RWPE2 (cell line): ENCODE results near the gene KRT13.

Source experiments
- ATAC-seq: fragments of 200-7000 bp; cut with Tn5 transposase; 3 replicates; pipeline ENCODE4 v1.9.1; 2021; ENCODE audit warnings: low read depth
- DNase-seq: peaks from one replicate; pipeline ENCODE4 v3.0.0-alpha.2; 2020; ENCODE audit warnings: low spot score
- H3K27ac ChIP-seq: fragments of 450-650 bp; 2 replicates; pipeline ENCODE4 v1.5.1; 2017; ENCODE audit warnings: mild to moderate bottlenecking; ENCODE audit not compliant: poor library complexity, severe bottlenecking
- H3K27me3 ChIP-seq: fragments of 250-450 bp; sonication (Bioruptor Pico); 2 replicates; pipeline ENCODE4 v1.5.1; 2021; ENCODE audit warnings: mild to moderate bottlenecking, moderate library complexity; ENCODE audit not compliant: insufficient read depth, poor library complexity, severe bottlenecking
- H3K36me3 ChIP-seq: fragments of 250-450 bp; sonication (Bioruptor Pico); 2 replicates; pipeline ENCODE4 v1.5.1; 2020; ENCODE audit warnings: low read depth, mild to moderate bottlenecking, moderate library complexity
- H3K4me1 ChIP-seq: fragments of 250-450 bp; sonication (Bioruptor Pico); 2 replicates; pipeline ENCODE4 v1.5.1; 2021; ENCODE audit warnings: mild to moderate bottlenecking, moderate library complexity; ENCODE audit not compliant: insufficient read depth, poor library complexity, severe bottlenecking
- H3K4me3 ChIP-seq: fragments of 250-450 bp; sonication (Bioruptor Pico); 2 replicates; pipeline ENCODE4 v1.5.1; 2021; ENCODE audit warnings: mild to moderate bottlenecking, moderate library complexity; ENCODE audit not compliant: severe bottlenecking
- H3K9me3 ChIP-seq: fragments of 250-450 bp; sonication (Bioruptor Pico); 2 replicates; pipeline ENCODE4 v1.5.1; 2021; ENCODE audit warnings: mild to moderate bottlenecking, moderate library complexity; ENCODE audit not compliant: severe bottlenecking
- TF ChIP-seq, protein P1 (sequence below): fragments of 450-650 bp; IDR thresholded peaks from one replicate; pipeline ENCODE4 v1.5.1; 2017; ENCODE audit warnings: mild to moderate bottlenecking, moderate library complexity; ENCODE audit not compliant: poor library complexity, severe bottlenecking

The KRT13 gene

DNA sequence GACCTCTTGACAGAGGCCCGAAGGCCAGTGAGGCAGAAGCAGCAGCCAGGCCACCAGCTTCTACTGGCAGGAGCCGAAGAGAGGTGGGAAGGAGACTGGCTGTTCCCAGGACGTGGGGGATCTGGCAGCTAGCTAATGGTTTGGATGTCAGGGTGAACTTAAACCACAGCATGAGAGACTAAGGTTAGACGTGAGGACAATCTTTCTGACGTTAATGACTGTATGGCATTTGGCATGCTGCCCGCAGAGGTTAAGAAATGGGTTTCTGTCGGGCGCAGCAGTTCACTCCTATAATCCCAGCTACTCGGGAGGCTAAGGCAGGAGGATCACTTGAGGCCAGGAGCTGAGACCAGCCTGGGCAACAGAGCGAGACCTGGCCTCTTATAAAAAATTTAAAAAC lies 6.3 kb upstream of the KRT13 start:
- Histone ChIP-seq H3K27me3 (no peaks in the 10 kb centered on the region), H3K36me3 (no peaks in the 10 kb centered on the region), H3K4me1 (peaks cover 17% of the 10 kb centered on the region), H3K9me3 (no peaks in the 10 kb centered on the region), H3K4me3 (no peak overlapping the region), H3K27ac (no peak overlapping the region)
- TF ChIP-seq, protein P1, sequence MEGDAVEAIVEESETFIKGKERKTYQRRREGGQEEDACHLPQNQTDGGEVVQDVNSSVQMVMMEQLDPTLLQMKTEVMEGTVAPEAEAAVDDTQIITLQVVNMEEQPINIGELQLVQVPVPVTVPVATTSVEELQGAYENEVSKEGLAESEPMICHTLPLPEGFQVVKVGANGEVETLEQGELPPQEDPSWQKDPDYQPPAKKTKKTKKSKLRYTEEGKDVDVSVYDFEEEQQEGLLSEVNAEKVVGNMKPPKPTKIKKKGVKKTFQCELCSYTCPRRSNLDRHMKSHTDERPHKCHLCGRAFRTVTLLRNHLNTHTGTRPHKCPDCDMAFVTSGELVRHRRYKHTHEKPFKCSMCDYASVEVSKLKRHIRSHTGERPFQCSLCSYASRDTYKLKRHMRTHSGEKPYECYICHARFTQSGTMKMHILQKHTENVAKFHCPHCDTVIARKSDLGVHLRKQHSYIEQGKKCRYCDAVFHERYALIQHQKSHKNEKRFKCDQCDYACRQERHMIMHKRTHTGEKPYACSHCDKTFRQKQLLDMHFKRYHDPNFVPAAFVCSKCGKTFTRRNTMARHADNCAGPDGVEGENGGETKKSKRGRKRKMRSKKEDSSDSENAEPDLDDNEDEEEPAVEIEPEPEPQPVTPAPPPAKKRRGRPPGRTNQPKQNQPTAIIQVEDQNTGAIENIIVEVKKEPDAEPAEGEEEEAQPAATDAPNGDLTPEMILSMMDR: no peak
- ATAC-seq: no peak
- DNase-seq: no peak

GRCh38 chr17:41511116-41511515 lies 5.7 kb upstream of the KRT13 start:
- no peaks in the 10 kb centered on the region for H3K9me3 ChIP-seq
- ATAC-seq (no peak), DNase-seq (no peak)
- no peak overlapping the region for H3K27ac ChIP-seq
- no peaks in the 10 kb centered on the region for H3K27me3 ChIP-seq
- no peak overlapping the region for H3K4me3 ChIP-seq
- TF ChIP-seq, protein P1: no peak
- H3K36me3 ChIP-seq: no peaks in the 10 kb centered on the region
- H3K4me1 ChIP-seq: peaks cover 23% of the 10 kb centered on the region

GRCh38 chr17:41510251-41511065 lies 5.0 kb upstream of the KRT13 start:
- no peak for DNase-seq
- H3K27me3 ChIP-seq: no peaks in the 10 kb centered on the region
- H3K27ac ChIP-seq: no peak overlapping the region
- no peaks in the 10 kb centered on the region for H3K9me3 ChIP-seq
- peaks cover 25% of the 10 kb centered on the region for H3K4me1 ChIP-seq
- no peak overlapping the region for H3K4me3 ChIP-seq
- TF ChIP-seq, protein P1: no peak
- ATAC-seq: no peak
- no peaks in the 10 kb centered on the region for H3K36me3 ChIP-seq

GRCh38 chr17:41507315-41507880 lies 2.0 kb upstream of the KRT13 start:
- no peak overlapping the region for H3K4me3 ChIP-seq

More at GRCh38 chr17:41507315-41507880, 2.0 kb upstream of the KRT13 start:
- DNase-seq (no peak), ATAC-seq (peak; percentile 78)
- Histone ChIP-seq H3K36me3 (no peaks in the 10 kb centered on the region), H3K27me3 (no peaks in the 10 kb centered on the region), H3K27ac (peak overlapping the region; percentile 25), H3K9me3 (no peaks in the 10 kb centered on the region), H3K4me1 (peaks cover 19% of the 10 kb centered on the region)
- TF ChIP-seq, protein P1: no peak
